ENCODE measurements around the gene DESI2.

DNA sequence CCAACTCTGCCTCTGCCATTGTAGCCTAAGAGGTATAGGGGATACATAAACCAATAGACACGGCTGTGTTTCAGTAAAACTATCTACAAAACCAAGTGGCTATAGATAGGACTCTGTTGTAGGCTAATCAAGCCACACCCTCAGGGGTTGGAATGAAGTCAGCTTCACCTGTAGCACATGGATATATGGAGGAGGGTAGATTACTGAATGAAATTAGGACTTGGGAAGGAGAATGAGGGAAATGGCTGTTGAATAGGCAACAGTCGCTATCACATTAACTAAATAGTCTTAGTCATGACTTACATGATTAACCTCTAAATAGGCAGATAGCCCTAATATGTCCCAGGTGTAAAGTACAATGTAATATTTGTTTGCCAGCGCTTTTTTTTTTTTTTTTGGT, 49.7 kb downstream of the DESI2 start:
- TF ChIP-seq POLR2A (IDR thresholded peaks at IDR 0.05; ENCODE audit: low read length) (no peak), GATA1 (IDR thresholded peaks at IDR 0.05; ENCODE audit: low read depth, low read length) (no peak)

Data from erythroblast (primary cell).